Measurements from ENCODE around the gene CFAP46.
A peak's percentile ranks its signal among the peaks of the same experiment; 100 is the strongest.

DNA sequence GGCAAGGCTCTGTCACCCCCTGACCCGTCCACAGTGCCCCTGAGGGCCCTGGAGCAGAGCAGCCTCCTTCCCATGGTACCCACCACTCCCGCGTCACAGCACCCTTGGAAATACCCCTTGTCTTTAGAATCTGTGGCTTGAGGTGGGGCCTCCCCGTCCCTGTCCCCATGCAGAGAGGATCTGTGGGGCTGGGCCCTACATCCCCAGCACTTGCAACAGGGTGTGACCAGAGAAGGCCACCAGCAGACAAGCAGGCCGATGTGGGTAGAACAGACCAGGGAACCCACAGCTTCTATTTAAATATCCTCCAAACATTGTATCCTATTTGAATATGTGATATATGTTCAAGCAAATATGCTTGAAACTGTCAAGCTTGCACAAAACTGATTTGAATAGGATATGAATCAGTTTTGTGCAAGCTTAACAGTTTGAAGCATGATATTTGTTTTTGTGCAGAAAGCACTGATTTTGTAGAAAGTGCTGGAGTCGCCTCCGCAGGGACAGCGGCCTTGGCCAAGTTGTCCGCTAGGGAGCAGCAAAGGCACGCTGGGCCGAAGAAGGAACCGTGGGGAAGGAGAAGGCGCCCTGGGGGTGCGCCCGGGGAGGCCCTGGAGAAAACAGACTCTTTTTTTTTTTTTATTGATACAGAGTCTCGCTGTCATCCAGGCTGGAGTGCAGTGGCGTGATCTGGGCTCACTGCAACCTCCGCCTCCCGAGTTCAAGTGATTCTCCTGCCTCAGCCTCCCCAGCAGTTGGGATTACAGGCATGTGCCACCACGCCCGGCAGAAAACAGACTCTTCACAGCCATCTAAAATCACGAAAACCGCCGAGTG, 2.2 kb downstream of the CFAP46 start:
- TF ChIP-seq CTCF (IDR thresholded peaks at IDR 0.05 in 2 of 3, conservative IDR thresholded peaks at IDR 0.05 in 1 of 3; ENCODE audit: control insufficient read depth in 2 of 3, extremely low read depth in 1 of 3, insufficient read depth in 1 of 3, low read depth in 3 of 3, low read length in 3 of 3) (peak; percentile 54 to 76 (median 68)), NR2C2 (IDR thresholded peaks at IDR 0.05; ENCODE audit: borderline replicate concordance, control insufficient read depth, insufficient read length, low read depth) (no peak), POLR2A (IDR thresholded peaks at IDR 0.05; ENCODE audit: low read depth, low read length) (no peak)
- TF ChIP-seq, protein P1, sequence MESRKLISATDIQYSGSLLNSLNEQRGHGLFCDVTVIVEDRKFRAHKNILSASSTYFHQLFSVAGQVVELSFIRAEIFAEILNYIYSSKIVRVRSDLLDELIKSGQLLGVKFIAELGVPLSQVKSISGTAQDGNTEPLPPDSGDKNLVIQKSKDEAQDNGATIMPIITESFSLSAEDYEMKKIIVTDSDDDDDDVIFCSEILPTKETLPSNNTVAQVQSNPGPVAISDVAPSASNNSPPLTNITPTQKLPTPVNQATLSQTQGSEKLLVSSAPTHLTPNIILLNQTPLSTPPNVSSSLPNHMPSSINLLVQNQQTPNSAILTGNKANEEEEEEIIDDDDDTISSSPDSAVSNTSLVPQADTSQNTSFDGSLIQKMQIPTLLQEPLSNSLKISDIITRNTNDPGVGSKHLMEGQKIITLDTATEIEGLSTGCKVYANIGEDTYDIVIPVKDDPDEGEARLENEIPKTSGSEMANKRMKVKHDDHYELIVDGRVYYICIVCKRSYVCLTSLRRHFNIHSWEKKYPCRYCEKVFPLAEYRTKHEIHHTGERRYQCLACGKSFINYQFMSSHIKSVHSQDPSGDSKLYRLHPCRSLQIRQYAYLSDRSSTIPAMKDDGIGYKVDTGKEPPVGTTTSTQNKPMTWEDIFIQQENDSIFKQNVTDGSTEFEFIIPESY (IDR thresholded peaks at IDR 0.05) = no peak
- TF ChIP-seq, protein P2, sequence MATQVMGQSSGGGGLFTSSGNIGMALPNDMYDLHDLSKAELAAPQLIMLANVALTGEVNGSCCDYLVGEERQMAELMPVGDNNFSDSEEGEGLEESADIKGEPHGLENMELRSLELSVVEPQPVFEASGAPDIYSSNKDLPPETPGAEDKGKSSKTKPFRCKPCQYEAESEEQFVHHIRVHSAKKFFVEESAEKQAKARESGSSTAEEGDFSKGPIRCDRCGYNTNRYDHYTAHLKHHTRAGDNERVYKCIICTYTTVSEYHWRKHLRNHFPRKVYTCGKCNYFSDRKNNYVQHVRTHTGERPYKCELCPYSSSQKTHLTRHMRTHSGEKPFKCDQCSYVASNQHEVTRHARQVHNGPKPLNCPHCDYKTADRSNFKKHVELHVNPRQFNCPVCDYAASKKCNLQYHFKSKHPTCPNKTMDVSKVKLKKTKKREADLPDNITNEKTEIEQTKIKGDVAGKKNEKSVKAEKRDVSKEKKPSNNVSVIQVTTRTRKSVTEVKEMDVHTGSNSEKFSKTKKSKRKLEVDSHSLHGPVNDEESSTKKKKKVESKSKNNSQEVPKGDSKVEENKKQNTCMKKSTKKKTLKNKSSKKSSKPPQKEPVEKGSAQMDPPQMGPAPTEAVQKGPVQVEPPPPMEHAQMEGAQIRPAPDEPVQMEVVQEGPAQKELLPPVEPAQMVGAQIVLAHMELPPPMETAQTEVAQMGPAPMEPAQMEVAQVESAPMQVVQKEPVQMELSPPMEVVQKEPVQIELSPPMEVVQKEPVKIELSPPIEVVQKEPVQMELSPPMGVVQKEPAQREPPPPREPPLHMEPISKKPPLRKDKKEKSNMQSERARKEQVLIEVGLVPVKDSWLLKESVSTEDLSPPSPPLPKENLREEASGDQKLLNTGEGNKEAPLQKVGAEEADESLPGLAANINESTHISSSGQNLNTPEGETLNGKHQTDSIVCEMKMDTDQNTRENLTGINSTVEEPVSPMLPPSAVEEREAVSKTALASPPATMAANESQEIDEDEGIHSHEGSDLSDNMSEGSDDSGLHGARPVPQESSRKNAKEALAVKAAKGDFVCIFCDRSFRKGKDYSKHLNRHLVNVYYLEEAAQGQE (IDR thresholded peaks at IDR 0.05; ENCODE audit: low read depth, low read length) = no peak
